C4-2B (cell line): ENCODE data around the gene NAP1L4.

Experiments used
- CTCF ChIP-seq: fragments of 450-650 bp; conservative IDR thresholded peaks from 2 replicates; pipeline ENCODE4 v1.5.1; 2017; ENCODE audit warnings: mild to moderate bottlenecking
- ZFX ChIP-seq: fragments of 450-650 bp; IDR thresholded peaks from 2 replicates; pipeline ENCODE4 v1.6.1; 2017

DNA sequence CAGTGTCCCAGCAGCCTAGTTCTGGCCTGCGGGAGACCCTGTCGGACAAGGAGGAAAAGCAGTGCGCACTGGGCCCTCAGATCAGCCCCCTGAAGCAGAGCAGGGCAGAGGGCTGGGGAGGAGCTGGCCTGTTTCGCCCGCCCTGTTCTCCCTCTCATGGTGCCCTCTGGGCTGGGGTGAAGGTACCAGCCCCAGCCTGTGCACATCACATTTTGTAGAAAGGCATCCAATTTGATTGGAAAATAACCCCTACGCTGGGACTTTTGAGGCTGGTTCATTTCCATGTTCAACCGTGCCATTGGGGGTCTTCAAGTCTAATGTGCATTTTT, 832 bp upstream of the NAP1L4 start:
- TF ChIP-seq ZFX: 0 out of 2 replicates have a peak, but pooled peaks have one; percentile 16
- no peak for TF ChIP-seq CTCF
